Prostate gland (tissue), 2 donors: ENCODE results near the gene ADAM22. TPM values are rescaled to one million over a fixed set of nuclear protein-coding genes. Genes with fewer than 3 reads are reported as not detected.

Experiments used
- DNase-seq: peaks from one replicate; pipeline ENCODE4 v3.0.0-alpha.2; 2019; ENCODE audit warnings: low spot score
- H3K27ac ChIP-seq, 2 donors: fragments of 200-600 bp; sonication (generic); 2 replicates each; pipeline ENCODE4 v1.5.1; 2017 to 2019
- H3K27me3 ChIP-seq: fragments of 200-600 bp; sonication (generic); replicated peaks from 2 replicates; pipeline ENCODE4 v1.5.1; 2019; ENCODE audit not compliant: insufficient read depth
- H3K36me3 ChIP-seq, 2 donors: fragments of 200-600 bp; sonication (generic); 1 replicate in 1 of 2; 2 replicates in 1 of 2; pipeline versions ENCODE4 v1.5.1 to v1.8.1; 2017 to 2019
- H3K4me1 ChIP-seq: fragments of 200-600 bp; sonication (generic); replicated peaks from 2 replicates; pipeline ENCODE4 v1.5.1; 2019
- H3K4me3 ChIP-seq, 2 donors: fragments of 200-600 bp; sonication (generic); 2 replicates each; pipeline ENCODE4 v1.5.1; 2017 to 2019
- H3K9me3 ChIP-seq: fragments of 200-600 bp; sonication (generic); 2 replicates; pipeline ENCODE4 v1.5.1; 2017
- POLR2A ChIP-seq: fragments of 450-650 bp; IDR thresholded peaks from one replicate; pipeline ENCODE4 v1.6.1; 2016; ENCODE audit warnings: antibody characterized with exemption, mild to moderate bottlenecking
- POLR2AphosphoS5 ChIP-seq: sonication (generic); formaldehyde crosslinking; IDR thresholded peaks from one replicate; pipeline ENCODE4 v1.6.1; 2017; ENCODE audit warnings: antibody characterized with exemption
- WGBS: methylation state at CpG from one replicate; pipeline ENCODE4 v1.1.5; 2018; 5-methylcytosine and 5-hydroxymethylcytosine counted together
- intact Hi-C: fragments of 100-400 bp; cut with DNase I; formaldehyde crosslinking; loops from one replicate; pipeline ENCODE4 v1.14.2; 2022
- total RNA-seq, 2 donors: library from RNA; depleted of rRNA; stranded (reverse); fragments of >200 nt; gene quantifications; one replicate each; pipeline ENCODE4 v1.1.0, GENCODE V29; 2016
- TF ChIP-seq, protein P1 (sequence below), 4 experiments: fragments of 200-600 bp in 2 of 4; fragments of 450-650 bp in 2 of 4; sonication (generic) in 2 of 4; IDR thresholded peaks; 1 replicate in 3 of 4; 2 replicates in 1 of 4; pipeline ENCODE4 v1.5.1; 2016 to 2019; ENCODE audit warnings: antibody characterized with exemption in 4 of 4, mild to moderate bottlenecking in 2 of 4, moderate library complexity in 2 of 4

The ADAM22 gene, protein sequence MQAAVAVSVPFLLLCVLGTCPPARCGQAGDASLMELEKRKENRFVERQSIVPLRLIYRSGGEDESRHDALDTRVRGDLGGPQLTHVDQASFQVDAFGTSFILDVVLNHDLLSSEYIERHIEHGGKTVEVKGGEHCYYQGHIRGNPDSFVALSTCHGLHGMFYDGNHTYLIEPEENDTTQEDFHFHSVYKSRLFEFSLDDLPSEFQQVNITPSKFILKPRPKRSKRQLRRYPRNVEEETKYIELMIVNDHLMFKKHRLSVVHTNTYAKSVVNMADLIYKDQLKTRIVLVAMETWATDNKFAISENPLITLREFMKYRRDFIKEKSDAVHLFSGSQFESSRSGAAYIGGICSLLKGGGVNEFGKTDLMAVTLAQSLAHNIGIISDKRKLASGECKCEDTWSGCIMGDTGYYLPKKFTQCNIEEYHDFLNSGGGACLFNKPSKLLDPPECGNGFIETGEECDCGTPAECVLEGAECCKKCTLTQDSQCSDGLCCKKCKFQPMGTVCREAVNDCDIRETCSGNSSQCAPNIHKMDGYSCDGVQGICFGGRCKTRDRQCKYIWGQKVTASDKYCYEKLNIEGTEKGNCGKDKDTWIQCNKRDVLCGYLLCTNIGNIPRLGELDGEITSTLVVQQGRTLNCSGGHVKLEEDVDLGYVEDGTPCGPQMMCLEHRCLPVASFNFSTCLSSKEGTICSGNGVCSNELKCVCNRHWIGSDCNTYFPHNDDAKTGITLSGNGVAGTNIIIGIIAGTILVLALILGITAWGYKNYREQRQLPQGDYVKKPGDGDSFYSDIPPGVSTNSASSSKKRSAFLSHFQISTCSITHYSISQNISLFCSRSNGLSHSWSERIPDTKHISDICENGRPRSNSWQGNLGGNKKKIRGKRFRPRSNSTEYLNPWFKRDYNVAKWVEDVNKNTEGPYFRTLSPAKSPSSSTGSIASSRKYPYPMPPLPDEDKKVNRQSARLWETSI
- 1 to 10 TPM; 8.4 to 8.5 TPM for total RNA-seq

DNA sequence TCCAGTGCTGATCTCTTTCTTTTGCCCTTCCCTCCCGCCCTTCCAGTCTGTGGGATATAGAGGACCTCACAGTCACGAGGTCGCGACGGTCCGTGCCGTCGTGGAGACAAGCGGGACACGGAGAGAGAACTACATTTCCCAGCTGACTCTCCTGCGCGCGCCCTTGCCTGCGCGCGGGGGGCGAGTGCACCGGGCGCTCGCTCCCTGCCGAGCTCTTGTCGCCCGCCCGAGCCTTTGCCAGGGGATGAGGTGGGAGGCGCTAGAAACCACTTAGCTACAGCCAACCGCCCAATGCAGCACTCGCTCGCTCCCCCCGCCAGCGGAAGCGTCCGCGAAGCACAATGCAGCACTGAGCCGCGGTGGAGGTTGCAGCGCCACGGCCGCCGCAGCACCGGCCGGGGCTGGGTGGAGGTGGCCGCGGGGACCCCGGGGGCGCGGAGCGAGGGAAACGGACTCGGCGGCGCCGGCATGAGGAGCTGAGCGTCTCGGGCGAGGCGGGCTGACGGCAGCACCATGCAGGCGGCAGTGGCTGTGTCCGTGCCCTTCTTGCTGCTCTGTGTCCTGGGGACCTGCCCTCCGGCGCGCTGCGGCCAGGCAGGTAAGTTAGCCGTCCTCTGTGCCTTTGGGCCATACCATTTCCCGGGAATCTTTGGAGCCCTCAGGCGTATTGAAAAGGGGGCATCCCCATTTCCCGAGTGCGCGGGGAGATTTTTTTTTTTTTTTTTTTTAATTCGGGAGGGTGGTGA lies at the start of gene ADAM22:
TSS of gene ADAM22 (plus strand) at position 299 of the 746 bp plus-strand sequence. CDS start at position 514, 215 bp downstream.
- peak; percentile 85 for DNase-seq
- Histone ChIP-seq H3K27me3 (no peaks in the 10 kb centered on the region), H3K27ac (peak within 1 kb of the TSS; percentile 26 to 59), H3K4me3 (peak within 1 kb of the TSS; percentile 56 to 58), H3K36me3 (no peaks in the 10 kb centered on the region), H3K4me1 (no peaks in the 10 kb centered on the region), H3K9me3 (no peaks in the 10 kb centered on the region)
- under 1% methylated on average over 53 of the region's 70 CpGs for WGBS
- intact Hi-C loops: loop anchor here (10.0 kb wide), 1 partner anchor 171 kb away; no protein-coding TSS in a partner anchor
- TF ChIP-seq, protein P1, sequence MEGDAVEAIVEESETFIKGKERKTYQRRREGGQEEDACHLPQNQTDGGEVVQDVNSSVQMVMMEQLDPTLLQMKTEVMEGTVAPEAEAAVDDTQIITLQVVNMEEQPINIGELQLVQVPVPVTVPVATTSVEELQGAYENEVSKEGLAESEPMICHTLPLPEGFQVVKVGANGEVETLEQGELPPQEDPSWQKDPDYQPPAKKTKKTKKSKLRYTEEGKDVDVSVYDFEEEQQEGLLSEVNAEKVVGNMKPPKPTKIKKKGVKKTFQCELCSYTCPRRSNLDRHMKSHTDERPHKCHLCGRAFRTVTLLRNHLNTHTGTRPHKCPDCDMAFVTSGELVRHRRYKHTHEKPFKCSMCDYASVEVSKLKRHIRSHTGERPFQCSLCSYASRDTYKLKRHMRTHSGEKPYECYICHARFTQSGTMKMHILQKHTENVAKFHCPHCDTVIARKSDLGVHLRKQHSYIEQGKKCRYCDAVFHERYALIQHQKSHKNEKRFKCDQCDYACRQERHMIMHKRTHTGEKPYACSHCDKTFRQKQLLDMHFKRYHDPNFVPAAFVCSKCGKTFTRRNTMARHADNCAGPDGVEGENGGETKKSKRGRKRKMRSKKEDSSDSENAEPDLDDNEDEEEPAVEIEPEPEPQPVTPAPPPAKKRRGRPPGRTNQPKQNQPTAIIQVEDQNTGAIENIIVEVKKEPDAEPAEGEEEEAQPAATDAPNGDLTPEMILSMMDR (IDR thresholded peaks at IDR 0.05): peak in 1 of 4 experiments; percentile 22
- TF ChIP-seq POLR2AphosphoS5: peak; percentile 67
- peak; percentile 44 for TF ChIP-seq POLR2A

DNA sequence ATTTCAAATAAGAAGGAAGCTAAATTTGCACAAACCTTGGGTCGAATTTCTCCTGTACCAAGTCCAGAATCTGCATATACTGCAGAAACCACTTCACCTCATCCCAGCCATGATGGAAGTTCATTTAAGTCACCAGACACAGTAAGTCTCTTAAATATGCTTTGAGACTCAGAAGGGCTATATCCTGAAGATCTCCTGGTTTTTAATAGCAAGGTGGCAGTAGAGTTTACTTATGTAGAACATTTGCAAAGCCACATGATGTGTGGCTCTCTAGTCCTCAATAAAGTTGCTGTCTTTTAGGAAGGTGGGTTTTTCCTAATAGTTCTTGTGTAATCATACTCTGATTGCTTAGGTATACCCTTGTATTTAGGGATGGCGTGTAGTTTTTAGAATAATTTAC lies 49.0 kb upstream of the ADAM22 start:
- TF ChIP-seq POLR2A: no peak
- TF ChIP-seq, protein P1 (IDR thresholded peaks at IDR 0.05): peak in 1 of 4 experiments; percentile 14
- intact Hi-C loops: loop anchor here (5.0 kb wide), 2 partner anchors 88 to 468 kb away; no protein-coding TSS in a partner anchor
- Histone ChIP-seq H3K36me3 (no peaks in the 10 kb centered on the region), H3K27me3 (no peaks in the 10 kb centered on the region), H3K27ac (no peak overlapping the region), H3K9me3 (no peaks in the 10 kb centered on the region), H3K4me3 (no peak overlapping the region), H3K4me1 (no peaks in the 10 kb centered on the region)
- WGBS: 86% methylated on average over 2 of the region's 2 CpGs
- no peak for DNase-seq

DNA sequence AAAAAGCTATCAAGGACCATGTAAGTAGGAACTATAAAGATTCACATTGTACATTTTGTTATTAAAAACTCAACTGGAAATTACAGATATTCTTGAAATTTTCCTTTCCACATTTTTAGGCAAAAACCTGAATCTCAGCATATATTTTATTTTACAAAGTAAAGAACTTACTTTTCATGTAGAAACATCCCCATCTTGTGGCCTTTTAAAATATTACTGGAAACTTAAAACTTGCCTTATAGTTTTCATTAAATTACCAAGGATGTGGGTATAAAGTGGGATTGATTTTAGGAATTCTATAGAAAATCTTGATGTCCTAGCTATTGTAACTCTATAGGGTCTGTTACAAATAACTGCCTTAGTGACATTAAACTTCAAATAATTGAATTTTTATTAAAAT lies 47.2 kb upstream of the ADAM22 start:
- Histone ChIP-seq H3K36me3 (no peaks in the 10 kb centered on the region), H3K9me3 (no peaks in the 10 kb centered on the region), H3K27ac (no peak overlapping the region), H3K27me3 (no peaks in the 10 kb centered on the region), H3K4me3 (no peak overlapping the region), H3K4me1 (no peaks in the 10 kb centered on the region)
- DNase-seq: no peak
- intact Hi-C loops: loop anchor here (5.0 kb wide), 2 partner anchors 90 to 470 kb away; no protein-coding TSS in a partner anchor
- TF ChIP-seq POLR2A (no peak), POLR2AphosphoS5 (no peak)
- TF ChIP-seq, protein P1 (IDR thresholded peaks at IDR 0.05): peak in 3 of 4 experiments; percentile 48 to 51 (median 50)

DNA sequence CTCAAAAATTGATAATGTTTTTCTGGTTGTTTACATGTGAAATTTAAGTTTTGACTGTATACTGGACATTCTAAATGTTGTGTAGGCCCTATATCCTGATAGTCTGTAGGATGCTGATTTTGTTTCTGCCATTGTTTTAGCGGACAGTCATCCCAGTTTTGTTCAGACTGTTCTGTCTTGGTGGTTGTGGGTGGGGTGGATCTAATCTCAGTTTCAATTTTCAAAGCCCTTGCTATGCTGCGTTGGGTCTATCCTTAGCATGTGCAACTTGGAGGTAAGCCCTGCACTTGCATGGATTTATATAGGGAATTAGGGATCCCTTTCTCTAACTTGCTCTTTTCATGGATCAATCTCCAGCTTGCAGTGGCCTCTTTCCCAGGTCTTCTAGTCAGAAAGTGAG lies 38.7 kb upstream of the ADAM22 start:
- intact Hi-C loops: no loop called here
- TF ChIP-seq POLR2AphosphoS5: no peak
- TF ChIP-seq, protein P1 (IDR thresholded peaks at IDR 0.05): no peak
- no peak for TF ChIP-seq POLR2A
- no peaks in the 10 kb centered on the region for H3K9me3 ChIP-seq
- no peaks in the 10 kb centered on the region for H3K4me1 ChIP-seq
- no peaks in the 10 kb centered on the region for H3K27me3 ChIP-seq
- H3K27ac ChIP-seq: no peak overlapping the region
- no peak overlapping the region for H3K4me3 ChIP-seq
- WGBS: 94% methylated on average over 2 of the region's 2 CpGs
- DNase-seq: no peak
- H3K36me3 ChIP-seq: no peaks in the 10 kb centered on the region
